GM18508 (cell line): ENCODE data around the gene PRDM1.
A peak's percentile ranks its signal among the peaks of the same experiment; 100 is the strongest.
"Not testable (repeated sequence)": the region's sequence is repeated elsewhere in the genome, so short reads cannot be mapped to it uniquely, and the experiment has no call there.

Experiments used
- ATAC-seq: cut with Tn5 transposase; IDR thresholded peaks from one replicate; pipeline ENCODE4 v1.9.1; 2021; ENCODE audit warnings: moderate number of reproducible peaks; ENCODE audit not compliant: insufficient read depth, unreplicated experiment

The PRDM1 gene

GRCh38 chr6:106134087-106134770 lies 48.1 kb downstream of the PRDM1 start:
- ATAC-seq: no peak

GRCh38 chr6:106134906-106135634 lies 48.9 kb downstream of the PRDM1 start:
- ATAC-seq: no peak

- ATAC-seq: no peak
These were observed 49.9 kb downstream of the PRDM1 start for GRCh38 chr6:106135911-106136571.

- no peak for ATAC-seq
These were observed 50.7 kb downstream of the PRDM1 start for GRCh38 chr6:106136845-106137244.

- ATAC-seq: no peak
These were observed 52.0 kb downstream of the PRDM1 start for GRCh38 chr6:106138151-106138550.

- peak; percentile 77 for ATAC-seq
These were observed 55.5 kb downstream of the PRDM1 start for GRCh38 chr6:106141441-106142237.

GRCh38 chr6:106142876-106143431 lies 56.8 kb downstream of the PRDM1 start:
- no peak for ATAC-seq

- no peak for ATAC-seq
These were observed 57.5 kb downstream of the PRDM1 start for GRCh38 chr6:106143665-106144064.

- ATAC-seq: no peak
These were observed 59.0 kb downstream of the PRDM1 start for GRCh38 chr6:106145144-106145543.

GRCh38 chr6:106145741-106146227 lies 59.6 kb downstream of the PRDM1 start:
- ATAC-seq: peak; percentile 20

- peak; percentile 35 for ATAC-seq
These were observed 60.8 kb downstream of the PRDM1 start for GRCh38 chr6:106146852-106147351.

- ATAC-seq: no peak
These were observed 61.3 kb downstream of the PRDM1 start for GRCh38 chr6:106147476-106147875.

GRCh38 chr6:106149472-106150069 lies 63.4 kb downstream of the PRDM1 start:
- ATAC-seq: no peak

- ATAC-seq: not testable (repeated sequence)
These were observed 66.3 kb downstream of the PRDM1 start for GRCh38 chr6:106152476-106152875.

GRCh38 chr6:106152952-106153351 lies 66.8 kb downstream of the PRDM1 start:
- ATAC-seq: no peak

GRCh38 chr6:106154326-106154725 lies 68.2 kb downstream of the PRDM1 start:
- ATAC-seq: no peak

GRCh38 chr6:106155219-106155830 lies 69.2 kb downstream of the PRDM1 start:
- no peak for ATAC-seq

- ATAC-seq: no peak
These were observed 70.3 kb downstream of the PRDM1 start for GRCh38 chr6:106156413-106156812.

- ATAC-seq: no peak
These were observed 70.7 kb downstream of the PRDM1 start for GRCh38 chr6:106156863-106157262.
